HG03135 (cell line): ENCODE measurements around the gene SMARCD1.

Experiments
- ATAC-seq: cut with Tn5 transposase; IDR thresholded peaks from one replicate; pipeline ENCODE4 v1.9.1; 2021; ENCODE audit warnings: mild to moderate bottlenecking, moderate library complexity; ENCODE audit not compliant: unreplicated experiment

Gene SMARCD1

DNA sequence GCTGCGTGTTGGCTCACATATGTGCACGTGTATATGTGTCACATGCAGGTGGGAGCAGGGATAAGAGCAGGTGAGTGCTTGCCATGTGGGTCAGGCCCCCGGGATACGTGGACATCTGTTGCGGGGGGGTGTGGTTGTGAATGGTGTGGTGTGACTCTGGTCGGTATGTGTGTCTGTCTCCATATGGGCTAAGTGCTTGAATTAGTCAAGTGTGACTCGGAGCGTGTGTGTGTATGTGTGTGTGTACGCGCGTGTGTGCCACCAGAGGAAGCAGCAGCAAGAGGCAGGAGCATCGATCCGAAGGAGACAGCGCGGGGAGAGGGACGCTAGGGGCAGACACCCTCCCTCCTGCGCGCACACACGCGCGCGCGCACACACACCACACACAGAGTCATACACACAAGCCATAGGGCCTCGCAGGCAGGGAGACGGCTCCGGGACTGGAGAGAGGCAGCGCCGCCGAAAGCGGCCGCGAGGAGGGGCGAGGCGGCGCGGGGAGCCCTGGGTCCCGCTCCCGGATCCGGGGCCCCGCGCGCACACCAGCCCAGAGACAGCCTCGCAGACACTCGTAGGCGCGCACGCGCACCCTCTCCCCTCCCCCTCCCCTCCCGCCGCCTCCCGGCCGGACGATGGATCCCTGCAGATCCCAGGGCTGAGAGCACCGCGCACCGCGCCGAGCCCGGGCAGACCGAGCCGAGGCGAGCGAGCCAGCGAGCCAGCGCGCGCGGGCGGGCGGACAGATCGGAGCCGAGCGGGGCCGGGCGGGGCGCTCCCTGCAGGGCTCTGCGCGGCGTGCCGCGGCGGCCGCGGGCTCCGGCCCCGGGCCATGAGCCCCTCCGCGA lies 27.9 kb upstream of the SMARCD1 start, which contains the start of gene ASIC1:
Gene ASIC1 (plus strand): TSS at position 597 of the 842 bp plus-strand sequence. CDS start 1,171 bp downstream, outside the sequence.
- ATAC-seq: no peak

- ATAC-seq: no peak
These were observed 27.1 kb upstream of the SMARCD1 start for GRCh38 chr12:50057896-50058670.

- ATAC-seq: no peak
These were observed 26.3 kb upstream of the SMARCD1 start for GRCh38 chr12:50058743-50059312.

DNA sequence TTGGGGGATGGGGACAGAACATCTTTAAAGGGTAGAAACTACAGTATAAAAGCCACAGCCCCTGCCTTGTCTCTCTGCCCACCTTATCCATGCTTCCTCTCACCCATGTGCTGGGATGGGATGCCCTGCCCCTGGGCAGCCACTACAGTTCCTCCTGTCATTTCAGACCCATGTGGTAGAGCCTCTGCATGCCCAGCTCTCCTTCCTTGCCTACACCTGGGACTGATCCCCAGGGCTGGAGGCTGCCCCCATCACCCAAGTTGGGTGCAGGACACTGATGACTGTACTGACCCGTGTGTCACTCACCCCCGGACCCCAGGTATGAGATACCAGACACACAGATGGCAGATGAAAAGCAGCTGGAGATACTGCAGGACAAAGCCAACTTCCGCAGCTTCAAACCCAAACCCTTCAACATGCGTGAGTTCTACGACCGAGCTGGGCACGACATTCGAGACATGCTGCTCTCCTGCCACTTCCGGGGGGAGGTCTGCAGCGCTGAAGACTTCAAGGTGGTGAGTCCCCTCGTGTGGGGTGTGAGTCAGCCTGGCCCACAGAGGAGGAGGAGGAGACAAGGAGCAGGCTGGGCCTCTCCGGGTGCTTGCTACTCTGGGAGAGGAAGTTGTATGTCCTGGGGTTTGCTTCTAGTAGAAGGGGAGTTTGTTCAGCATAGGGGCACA lies 25.6 kb upstream of the SMARCD1 start:
- no peak for ATAC-seq

DNA sequence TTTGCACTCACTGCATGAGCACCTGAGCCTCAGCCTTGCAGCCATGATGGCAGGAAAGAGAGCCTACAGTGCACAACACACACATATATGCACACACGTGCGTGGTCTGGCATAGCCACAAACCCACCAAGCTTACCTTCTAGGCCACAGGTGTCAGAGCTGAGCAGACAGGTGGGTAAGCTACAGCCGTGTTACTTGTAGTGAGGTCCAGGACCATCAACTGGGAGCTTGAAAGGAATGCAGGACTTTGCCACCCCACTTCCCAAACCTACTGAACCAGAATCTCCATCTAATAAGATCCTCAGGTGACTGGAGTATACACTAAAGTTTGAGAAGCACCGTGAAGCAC lies 25.0 kb upstream of the SMARCD1 start:
- no peak for ATAC-seq

DNA sequence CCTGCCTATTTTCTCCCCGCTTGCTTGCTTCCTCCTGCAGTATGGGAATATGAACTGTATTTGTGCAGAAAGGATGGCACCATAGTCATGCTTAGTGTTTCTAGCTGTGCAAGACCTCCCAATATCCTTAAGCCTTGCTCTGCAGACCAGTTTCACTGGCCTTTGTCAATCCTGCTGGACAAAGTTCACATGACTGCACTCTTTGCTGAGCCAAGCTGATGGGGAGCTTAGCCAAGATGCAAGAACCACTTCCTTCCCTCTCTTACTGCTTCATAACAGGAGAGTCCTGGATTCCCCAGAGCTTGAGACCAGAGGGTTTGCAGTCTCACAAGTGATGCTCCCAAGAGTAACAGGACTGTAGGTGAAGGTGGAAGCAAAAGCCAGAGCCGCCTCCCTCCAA lies 24.0 kb upstream of the SMARCD1 start:
- ATAC-seq: no peak

GRCh38 chr12:50061946-50062686 lies 23.0 kb upstream of the SMARCD1 start:
- ATAC-seq: no peak

- no peak for ATAC-seq
These were observed 22.2 kb upstream of the SMARCD1 start for GRCh38 chr12:50062728-50063460.

GRCh38 chr12:50065726-50066310 lies 19.3 kb upstream of the SMARCD1 start:
- ATAC-seq: no peak

GRCh38 chr12:50066402-50066801 lies 18.7 kb upstream of the SMARCD1 start:
- no peak for ATAC-seq

DNA sequence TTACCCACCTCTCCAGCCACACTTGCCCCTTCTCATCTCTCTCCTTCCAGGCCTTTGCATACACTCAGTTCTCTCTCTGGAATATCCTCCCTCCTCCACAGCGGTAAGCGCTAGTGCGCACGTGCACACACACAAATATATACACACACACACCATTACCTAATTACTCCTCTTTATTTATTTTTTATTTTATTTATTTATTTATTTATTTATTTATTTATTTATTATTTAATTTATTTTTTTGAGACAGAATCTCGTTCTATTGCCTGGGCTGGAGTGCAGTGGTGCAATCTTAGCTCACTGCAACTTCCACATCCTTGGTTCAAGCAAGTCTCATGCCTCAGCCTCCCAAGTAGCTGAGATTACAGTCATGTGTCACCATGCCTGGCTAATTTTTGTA lies 16.1 kb upstream of the SMARCD1 start:
- ATAC-seq: no peak

DNA sequence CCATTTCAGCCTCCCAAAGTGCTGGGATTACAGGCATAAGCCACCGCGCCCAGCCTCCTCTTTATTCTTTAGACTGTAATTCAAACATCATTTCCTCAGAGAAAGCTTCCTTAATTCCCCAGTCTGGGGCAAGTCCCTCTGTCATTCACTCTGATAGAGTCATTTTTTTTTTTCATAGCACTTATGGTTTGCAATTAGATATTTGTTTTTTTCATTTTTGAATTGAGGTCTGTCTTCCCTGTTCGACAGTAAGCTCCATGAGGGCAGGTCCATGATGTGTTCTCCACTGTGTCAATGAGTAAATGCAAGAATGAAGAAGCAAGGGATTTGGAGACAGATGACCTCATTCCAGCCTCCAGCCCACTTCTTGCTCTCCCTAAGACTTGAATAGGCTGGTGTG lies 15.6 kb upstream of the SMARCD1 start:
- no peak for ATAC-seq

GRCh38 chr12:50070314-50071060 lies 14.7 kb upstream of the SMARCD1 start:
- no peak for ATAC-seq

DNA sequence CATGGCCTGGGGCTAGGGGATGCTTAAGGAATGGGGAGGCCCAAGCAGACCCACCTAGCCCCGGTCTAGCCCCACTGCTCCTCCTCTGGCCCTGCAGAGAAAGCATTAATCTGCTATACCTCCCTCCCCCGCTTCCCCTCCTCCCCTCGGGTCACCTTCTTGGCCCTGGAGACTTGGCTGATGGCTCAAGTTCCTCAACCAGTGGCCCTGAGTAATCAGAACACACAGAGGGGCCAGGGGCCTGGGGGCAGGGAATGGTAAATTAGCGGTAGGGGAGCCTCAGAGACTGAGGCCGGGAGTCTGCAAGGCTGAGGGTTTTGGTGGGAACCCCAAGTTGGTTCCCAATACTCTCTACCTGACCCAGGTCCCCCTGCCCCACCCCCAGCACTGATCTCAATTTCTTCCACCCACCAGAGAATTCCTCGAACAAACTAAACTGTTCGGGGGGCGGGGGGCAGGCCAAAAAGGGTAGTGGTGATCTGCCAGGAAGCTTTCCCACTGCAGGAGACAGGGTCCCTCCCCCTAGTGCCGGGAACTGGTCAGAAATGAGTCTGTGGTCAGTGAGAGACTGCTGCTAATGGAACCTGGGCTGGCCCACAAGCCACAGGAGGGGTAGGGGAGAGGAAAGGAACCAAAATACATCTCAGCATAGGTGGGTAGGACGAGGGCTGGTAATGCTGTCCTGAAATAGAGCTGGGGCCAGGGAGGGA lies 12.8 kb upstream of the SMARCD1 start:
- ATAC-seq: no peak

GRCh38 chr12:50073206-50073605 lies 11.9 kb upstream of the SMARCD1 start:
- no peak for ATAC-seq

DNA sequence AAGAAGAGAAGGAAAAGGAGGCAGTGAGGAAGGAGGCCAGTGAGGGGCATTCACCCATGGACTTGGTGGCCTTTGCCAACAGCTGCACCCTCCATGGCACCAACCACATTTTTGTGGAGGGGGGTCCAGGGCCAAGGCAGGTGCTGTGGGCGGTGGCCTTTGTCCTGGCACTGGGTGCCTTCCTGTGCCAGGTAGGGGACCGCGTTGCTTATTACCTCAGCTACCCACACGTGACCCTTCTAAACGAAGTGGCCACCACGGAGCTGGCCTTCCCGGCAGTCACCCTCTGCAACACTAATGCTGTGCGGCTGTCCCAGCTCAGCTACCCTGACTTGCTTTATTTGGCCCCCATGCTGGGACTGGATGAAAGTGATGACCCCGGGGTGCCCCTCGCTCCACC lies 11.4 kb upstream of the SMARCD1 start:
- ATAC-seq: no peak

GRCh38 chr12:50074936-50075807 lies 10.0 kb upstream of the SMARCD1 start:
- ATAC-seq: peak; percentile 66
